WTC11 (cell line): ENCODE data around the gene ZNF26. TPM values are rescaled to one million over a fixed set of nuclear protein-coding genes. Genes with fewer than 3 reads are reported as not detected.

Experiments
- ATAC-seq: fragments of 200-7000 bp; cut with Tn5 transposase; 2 replicates; pipeline ENCODE4 v1.10.0; 2021; ENCODE audit warnings: mild to moderate bottlenecking, moderate library complexity
- CTCF ChIA-PET: fragments of 300-600 bp; sonication (Branson Sonifier 250); formaldehyde crosslinking; loops from one replicate; lab custom pipeline; 2021; ENCODE audit warnings: antibody characterized with exemption; lab: Charles Lee
- POLR2A ChIA-PET: fragments of 350-600 bp; sonication (Branson Sonifier 250); formaldehyde crosslinking; loops from one replicate; lab custom pipeline; 2021; ENCODE audit warnings: antibody characterized with exemption; lab: Charles Lee
- DNase-seq: peaks from one replicate; pipeline ENCODE4 v3.0.0; 2021; ENCODE audit warnings: low spot score
- H3K27ac Mint-ChIP-seq: 2 replicates; pipeline ENCODE4 v1.8.0; 2021; ENCODE audit warnings: mixed read lengths
- H3K27me3 Mint-ChIP-seq: 2 replicates; pipeline ENCODE4 v1.8.0; 2021; ENCODE audit warnings: low read depth, mild to moderate bottlenecking, moderate library complexity, mixed read lengths
- H3K36me3 Mint-ChIP-seq: 2 replicates; pipeline ENCODE4 v1.8.0; 2021; ENCODE audit warnings: mixed read lengths
- H3K4me1 Mint-ChIP-seq: 2 replicates; pipeline ENCODE4 v1.8.0; 2022; ENCODE audit warnings: mixed read lengths
- H3K4me3 Mint-ChIP-seq: 2 replicates; pipeline ENCODE4 v1.8.0; 2021; ENCODE audit warnings: mild to moderate bottlenecking, moderate library complexity, mixed read lengths
- H3K9me3 Mint-ChIP-seq: 2 replicates; pipeline ENCODE4 v1.8.0; 2021; ENCODE audit warnings: mixed read lengths
- CREM ChIP-seq: sonication (generic); formaldehyde crosslinking; IDR thresholded peaks from 2 replicates; pipeline ENCODE4 v1.8.1; 2022; ENCODE audit warnings: mild to moderate bottlenecking, missing genetic modification reagents, moderate library complexity
- GABPB1 ChIP-seq: sonication (generic); formaldehyde crosslinking; IDR thresholded peaks from 2 replicates; pipeline ENCODE4 v1.8.1; 2023; ENCODE audit warnings: mild to moderate bottlenecking, missing genetic modification reagents
- GRHL2 ChIP-seq: fragments of 250-450 bp; sonication (Bioruptor Pico); IDR thresholded peaks from 2 replicates; pipeline ENCODE4 v1.8.0; 2022; ENCODE audit warnings: mild to moderate bottlenecking, moderate library complexity; ENCODE audit not compliant: insufficient replicate concordance, severe bottlenecking
- KAT7 ChIP-seq: sonication (generic); formaldehyde crosslinking; IDR thresholded peaks from 2 replicates; pipeline ENCODE4 v1.8.1; 2023; ENCODE audit warnings: missing genetic modification reagents, mild to moderate bottlenecking, borderline replicate concordance
- PRRX2 ChIP-seq: fragments of 250-450 bp; sonication (Bioruptor Pico); IDR thresholded peaks from 2 replicates; pipeline ENCODE4 v1.8.0; 2021; ENCODE audit warnings: mild to moderate bottlenecking
- TCF7 ChIP-seq: sonication (generic); formaldehyde crosslinking; IDR thresholded peaks from 2 replicates; pipeline ENCODE4 v1.8.0; 2022; ENCODE audit warnings: mild to moderate bottlenecking, low read depth, missing genetic modification reagents, moderate library complexity
- TEAD1 ChIP-seq: sonication (generic); formaldehyde crosslinking; IDR thresholded peaks from 2 replicates; pipeline ENCODE4 v1.8.0; 2022; ENCODE audit warnings: mild to moderate bottlenecking, missing genetic modification reagents
- ZBTB21 ChIP-seq: sonication (generic); formaldehyde crosslinking; IDR thresholded peaks from 2 replicates; pipeline ENCODE4 v1.8.1; 2023; ENCODE audit warnings: mild to moderate bottlenecking, missing genetic modification reagents, borderline replicate concordance
- ZNF263 ChIP-seq: sonication (generic); formaldehyde crosslinking; IDR thresholded peaks from 2 replicates; pipeline ENCODE4 v1.8.1; 2022; ENCODE audit warnings: low read depth, mild to moderate bottlenecking, moderate library complexity, missing genetic modification reagents
- total RNA-seq: library from RNA; stranded (reverse); gene quantifications from 3 replicates; pipeline ENCODE4 v1.2.3, GENCODE V29; 2021
- TF ChIP-seq, protein P1 (sequence below): fragments of 250-450 bp; sonication (Bioruptor Pico); conservative IDR thresholded peaks from 2 replicates; pipeline ENCODE4 v1.9.0; 2021; ENCODE audit warnings: mild to moderate bottlenecking
- TF ChIP-seq, protein P2 (sequence below): sonication (generic); formaldehyde crosslinking; conservative IDR thresholded peaks from 2 replicates; pipeline ENCODE4 v1.8.1; 2023; ENCODE audit warnings: mild to moderate bottlenecking, low read depth, missing genetic modification reagents, moderate library complexity
- TF ChIP-seq, protein P3 (sequence below): sonication (generic); formaldehyde crosslinking; IDR thresholded peaks from 2 replicates; pipeline ENCODE4 v1.8.0; 2022; ENCODE audit warnings: missing genetic modification reagents
- TF ChIP-seq, protein P4 (sequence below): sonication (generic); formaldehyde crosslinking; IDR thresholded peaks from 2 replicates; pipeline ENCODE4 v1.8.1; 2023; ENCODE audit warnings: mild to moderate bottlenecking, missing genetic modification reagents, borderline replicate concordance
- TF ChIP-seq, protein P5 (sequence below): sonication (generic); formaldehyde crosslinking; IDR thresholded peaks from 2 replicates; pipeline ENCODE4 v1.8.0; 2022; ENCODE audit warnings: mild to moderate bottlenecking, missing genetic modification reagents
- TF ChIP-seq, protein P6 (sequence below): fragments of 250-450 bp; sonication (Bioruptor Pico); IDR thresholded peaks from 2 replicates; pipeline ENCODE4 v1.9.0; 2021; ENCODE audit warnings: mild to moderate bottlenecking
- TF ChIP-seq, protein P7 (sequence below): sonication (generic); formaldehyde crosslinking; IDR thresholded peaks from 2 replicates; pipeline ENCODE4 v1.8.1; 2022; ENCODE audit warnings: low read depth, missing genetic modification reagents, borderline replicate concordance

The ZNF26 gene
- total RNA-seq, 1 experiment from 2014 or later: 11.9 TPM

DNA sequence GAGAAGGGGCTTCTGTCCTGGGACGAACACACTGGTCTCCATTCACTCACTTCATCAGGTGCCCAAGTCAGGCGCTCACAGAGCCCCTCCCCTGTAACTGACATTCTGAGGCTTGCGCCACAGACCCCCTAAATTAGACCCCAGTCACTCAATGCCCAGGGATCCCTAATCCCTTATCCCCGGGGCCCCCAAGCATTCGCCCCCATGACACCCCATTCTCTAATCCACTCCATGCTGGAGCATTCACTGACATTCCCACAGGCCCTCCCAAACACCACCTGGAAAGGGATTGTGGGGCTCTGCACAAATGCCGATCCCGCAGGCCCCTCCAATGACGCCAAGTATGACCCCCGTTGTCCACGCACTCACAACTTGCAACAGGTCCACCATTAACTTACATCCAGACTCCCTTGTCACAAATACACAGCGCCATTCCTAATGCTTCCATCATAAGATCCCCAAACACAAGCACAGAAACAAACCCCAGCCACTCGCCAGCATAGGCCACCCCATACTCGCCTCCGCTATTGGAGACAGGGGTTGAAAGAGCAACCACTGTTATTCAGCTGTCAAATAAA, 31.6 kb upstream of the ZNF26 start (continued):
- TF ChIP-seq PRRX2 (CRISPR knock-in tag) (no peak), GRHL2 (CRISPR knock-in tag) (no peak), KAT7 (CRISPR knock-in tag) (no peak), ZNF263 (CRISPR knock-in tag) (no peak)
- TF ChIP-seq, protein P1, sequence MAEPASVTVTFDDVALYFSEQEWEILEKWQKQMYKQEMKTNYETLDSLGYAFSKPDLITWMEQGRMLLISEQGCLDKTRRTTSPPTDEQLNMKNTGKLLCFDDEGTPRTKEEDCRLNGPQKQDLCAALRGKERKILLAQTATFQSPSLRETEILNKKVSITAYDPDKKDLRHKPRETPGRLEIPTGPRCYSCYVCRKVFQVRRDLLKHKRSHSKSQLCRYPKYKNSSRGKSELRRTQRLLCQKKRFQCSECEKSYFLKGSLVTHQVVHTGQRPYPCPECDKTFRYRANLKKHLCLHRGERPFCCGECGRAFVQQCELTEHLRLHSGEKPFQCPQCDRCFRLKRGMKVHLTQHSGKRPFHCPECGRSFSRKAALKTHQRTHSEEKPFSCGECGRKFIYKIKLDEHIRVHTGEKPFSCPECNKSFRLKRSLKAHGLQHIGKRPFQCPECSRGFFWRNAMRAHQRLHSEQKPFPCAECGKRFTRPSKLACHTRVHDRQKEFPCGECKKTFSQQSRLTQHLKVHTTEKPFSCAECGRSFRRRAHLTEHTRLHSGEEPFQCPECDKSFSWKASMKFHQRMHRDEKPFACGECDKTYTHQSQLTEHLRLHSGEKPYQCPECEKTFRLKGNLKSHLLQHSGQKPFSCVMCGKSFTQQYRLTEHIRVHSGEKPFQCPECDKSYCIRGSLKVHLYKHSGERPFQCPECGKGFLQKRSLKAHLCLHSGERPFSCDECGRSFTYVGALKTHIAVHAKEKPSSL: no peak
- TF ChIP-seq, protein P2, sequence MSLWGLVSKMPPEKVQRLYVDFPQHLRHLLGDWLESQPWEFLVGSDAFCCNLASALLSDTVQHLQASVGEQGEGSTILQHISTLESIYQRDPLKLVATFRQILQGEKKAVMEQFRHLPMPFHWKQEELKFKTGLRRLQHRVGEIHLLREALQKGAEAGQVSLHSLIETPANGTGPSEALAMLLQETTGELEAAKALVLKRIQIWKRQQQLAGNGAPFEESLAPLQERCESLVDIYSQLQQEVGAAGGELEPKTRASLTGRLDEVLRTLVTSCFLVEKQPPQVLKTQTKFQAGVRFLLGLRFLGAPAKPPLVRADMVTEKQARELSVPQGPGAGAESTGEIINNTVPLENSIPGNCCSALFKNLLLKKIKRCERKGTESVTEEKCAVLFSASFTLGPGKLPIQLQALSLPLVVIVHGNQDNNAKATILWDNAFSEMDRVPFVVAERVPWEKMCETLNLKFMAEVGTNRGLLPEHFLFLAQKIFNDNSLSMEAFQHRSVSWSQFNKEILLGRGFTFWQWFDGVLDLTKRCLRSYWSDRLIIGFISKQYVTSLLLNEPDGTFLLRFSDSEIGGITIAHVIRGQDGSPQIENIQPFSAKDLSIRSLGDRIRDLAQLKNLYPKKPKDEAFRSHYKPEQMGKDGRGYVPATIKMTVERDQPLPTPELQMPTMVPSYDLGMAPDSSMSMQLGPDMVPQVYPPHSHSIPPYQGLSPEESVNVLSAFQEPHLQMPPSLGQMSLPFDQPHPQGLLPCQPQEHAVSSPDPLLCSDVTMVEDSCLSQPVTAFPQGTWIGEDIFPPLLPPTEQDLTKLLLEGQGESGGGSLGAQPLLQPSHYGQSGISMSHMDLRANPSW (CRISPR knock-in tag): no peak

DNA sequence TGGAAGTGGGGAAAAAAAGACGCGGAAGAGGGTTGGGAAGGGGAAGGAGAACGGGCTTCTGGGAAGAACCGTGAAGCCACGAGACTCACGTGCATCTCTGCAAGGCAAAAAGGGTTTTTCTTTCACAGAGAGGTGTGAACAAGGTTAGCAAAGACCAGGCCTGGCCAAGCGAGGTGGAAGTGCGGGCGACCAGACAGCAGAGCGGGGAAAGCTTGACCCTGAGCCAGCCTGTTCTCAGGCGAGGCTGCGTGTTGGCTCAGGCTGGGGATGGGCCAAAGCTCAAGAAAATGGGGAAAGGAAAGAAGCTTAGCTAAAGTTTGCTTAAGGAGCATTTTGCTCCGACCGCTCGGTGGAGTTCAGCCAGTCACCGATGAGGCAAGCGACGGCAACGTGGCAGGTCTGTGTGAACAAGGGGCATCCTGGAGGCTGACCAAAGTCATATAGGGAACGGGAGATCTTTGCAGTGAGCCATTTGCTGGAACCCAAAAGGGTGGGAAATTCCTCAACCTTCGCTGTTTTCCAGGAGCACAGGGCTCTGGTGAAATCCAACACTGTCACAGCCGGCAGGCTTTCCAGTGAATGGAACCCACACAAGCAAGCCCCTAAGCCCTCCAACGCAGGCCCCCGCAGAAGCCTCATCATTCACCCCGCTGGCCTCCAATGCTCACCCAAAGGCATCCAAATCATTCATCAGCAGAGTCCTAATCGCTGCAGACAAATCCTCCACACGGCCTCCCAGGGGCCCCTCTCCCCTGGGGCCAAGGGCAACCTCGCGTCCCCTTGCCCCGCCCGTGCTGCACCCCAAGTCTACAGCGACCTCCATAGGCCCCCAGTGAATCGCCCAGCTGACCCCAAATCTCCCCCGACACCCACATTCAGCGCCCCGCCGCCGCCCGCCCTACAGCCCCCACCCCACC, 30.8 kb upstream of the ZNF26 start:
- ChIA-PET CTCF (interaction anchor here (0.6 to 1.3 kb wide), 4 partner anchors 9 to 125 kb away, joined by 3 to 5 read pairs (median 3); no protein-coding TSS in a partner anchor), POLR2A (no interaction called here)
- peaks cover 14% of the 10 kb centered on the region for H3K4me1 Mint-ChIP-seq
- H3K4me3 Mint-ChIP-seq: peak overlapping the region; percentile 88
- H3K36me3 Mint-ChIP-seq: peaks cover 35% of the 10 kb centered on the region
- H3K27me3 Mint-ChIP-seq: no peaks in the 10 kb centered on the region; the same call in none of the 2 replicates
- peak; percentile 38 for ATAC-seq
- H3K9me3 Mint-ChIP-seq: peaks cover 32% of the 10 kb centered on the region
- no peak for DNase-seq
- H3K27ac Mint-ChIP-seq: peak overlapping the region; percentile 76
- no peak for TF ChIP-seq TEAD1
- TF ChIP-seq CREM (CRISPR knock-in tag): no peak
- TF ChIP-seq TCF7: no peak
- TF ChIP-seq, protein P3, sequence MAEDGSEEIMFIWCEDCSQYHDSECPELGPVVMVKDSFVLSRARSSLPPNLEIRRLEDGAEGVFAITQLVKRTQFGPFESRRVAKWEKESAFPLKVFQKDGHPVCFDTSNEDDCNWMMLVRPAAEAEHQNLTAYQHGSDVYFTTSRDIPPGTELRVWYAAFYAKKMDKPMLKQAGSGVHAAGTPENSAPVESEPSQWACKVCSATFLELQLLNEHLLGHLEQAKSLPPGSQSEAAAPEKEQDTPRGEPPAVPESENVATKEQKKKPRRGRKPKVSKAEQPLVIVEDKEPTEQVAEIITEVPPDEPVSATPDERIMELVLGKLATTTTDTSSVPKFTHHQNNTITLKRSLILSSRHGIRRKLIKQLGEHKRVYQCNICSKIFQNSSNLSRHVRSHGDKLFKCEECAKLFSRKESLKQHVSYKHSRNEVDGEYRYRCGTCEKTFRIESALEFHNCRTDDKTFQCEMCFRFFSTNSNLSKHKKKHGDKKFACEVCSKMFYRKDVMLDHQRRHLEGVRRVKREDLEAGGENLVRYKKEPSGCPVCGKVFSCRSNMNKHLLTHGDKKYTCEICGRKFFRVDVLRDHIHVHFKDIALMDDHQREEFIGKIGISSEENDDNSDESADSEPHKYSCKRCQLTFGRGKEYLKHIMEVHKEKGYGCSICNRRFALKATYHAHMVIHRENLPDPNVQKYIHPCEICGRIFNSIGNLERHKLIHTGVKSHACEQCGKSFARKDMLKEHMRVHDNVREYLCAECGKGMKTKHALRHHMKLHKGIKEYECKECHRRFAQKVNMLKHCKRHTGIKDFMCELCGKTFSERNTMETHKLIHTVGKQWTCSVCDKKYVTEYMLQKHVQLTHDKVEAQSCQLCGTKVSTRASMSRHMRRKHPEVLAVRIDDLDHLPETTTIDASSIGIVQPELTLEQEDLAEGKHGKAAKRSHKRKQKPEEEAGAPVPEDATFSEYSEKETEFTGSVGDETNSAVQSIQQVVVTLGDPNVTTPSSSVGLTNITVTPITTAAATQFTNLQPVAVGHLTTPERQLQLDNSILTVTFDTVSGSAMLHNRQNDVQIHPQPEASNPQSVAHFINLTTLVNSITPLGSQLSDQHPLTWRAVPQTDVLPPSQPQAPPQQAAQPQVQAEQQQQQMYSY (CRISPR knock-in tag): no peak
- TF ChIP-seq, protein P4, sequence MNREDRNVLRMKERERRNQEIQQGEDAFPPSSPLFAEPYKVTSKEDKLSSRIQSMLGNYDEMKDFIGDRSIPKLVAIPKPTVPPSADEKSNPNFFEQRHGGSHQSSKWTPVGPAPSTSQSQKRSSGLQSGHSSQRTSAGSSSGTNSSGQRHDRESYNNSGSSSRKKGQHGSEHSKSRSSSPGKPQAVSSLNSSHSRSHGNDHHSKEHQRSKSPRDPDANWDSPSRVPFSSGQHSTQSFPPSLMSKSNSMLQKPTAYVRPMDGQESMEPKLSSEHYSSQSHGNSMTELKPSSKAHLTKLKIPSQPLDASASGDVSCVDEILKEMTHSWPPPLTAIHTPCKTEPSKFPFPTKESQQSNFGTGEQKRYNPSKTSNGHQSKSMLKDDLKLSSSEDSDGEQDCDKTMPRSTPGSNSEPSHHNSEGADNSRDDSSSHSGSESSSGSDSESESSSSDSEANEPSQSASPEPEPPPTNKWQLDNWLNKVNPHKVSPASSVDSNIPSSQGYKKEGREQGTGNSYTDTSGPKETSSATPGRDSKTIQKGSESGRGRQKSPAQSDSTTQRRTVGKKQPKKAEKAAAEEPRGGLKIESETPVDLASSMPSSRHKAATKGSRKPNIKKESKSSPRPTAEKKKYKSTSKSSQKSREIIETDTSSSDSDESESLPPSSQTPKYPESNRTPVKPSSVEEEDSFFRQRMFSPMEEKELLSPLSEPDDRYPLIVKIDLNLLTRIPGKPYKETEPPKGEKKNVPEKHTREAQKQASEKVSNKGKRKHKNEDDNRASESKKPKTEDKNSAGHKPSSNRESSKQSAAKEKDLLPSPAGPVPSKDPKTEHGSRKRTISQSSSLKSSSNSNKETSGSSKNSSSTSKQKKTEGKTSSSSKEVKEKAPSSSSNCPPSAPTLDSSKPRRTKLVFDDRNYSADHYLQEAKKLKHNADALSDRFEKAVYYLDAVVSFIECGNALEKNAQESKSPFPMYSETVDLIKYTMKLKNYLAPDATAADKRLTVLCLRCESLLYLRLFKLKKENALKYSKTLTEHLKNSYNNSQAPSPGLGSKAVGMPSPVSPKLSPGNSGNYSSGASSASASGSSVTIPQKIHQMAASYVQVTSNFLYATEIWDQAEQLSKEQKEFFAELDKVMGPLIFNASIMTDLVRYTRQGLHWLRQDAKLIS: no peak
- TF ChIP-seq, protein P5, sequence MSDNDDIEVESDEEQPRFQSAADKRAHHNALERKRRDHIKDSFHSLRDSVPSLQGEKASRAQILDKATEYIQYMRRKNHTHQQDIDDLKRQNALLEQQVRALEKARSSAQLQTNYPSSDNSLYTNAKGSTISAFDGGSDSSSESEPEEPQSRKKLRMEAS: 0 out of 2 replicates have a peak, but pooled peaks have one; percentile 27
- TF ChIP-seq, protein P6, sequence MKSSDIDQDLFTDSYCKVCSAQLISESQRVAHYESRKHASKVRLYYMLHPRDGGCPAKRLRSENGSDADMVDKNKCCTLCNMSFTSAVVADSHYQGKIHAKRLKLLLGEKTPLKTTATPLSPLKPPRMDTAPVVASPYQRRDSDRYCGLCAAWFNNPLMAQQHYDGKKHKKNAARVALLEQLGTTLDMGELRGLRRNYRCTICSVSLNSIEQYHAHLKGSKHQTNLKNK: no peak
- TF ChIP-seq GABPB1 (CRISPR knock-in tag): peak; percentile 64; the same call in 1 of the 2 replicates
- TF ChIP-seq, protein P7, sequence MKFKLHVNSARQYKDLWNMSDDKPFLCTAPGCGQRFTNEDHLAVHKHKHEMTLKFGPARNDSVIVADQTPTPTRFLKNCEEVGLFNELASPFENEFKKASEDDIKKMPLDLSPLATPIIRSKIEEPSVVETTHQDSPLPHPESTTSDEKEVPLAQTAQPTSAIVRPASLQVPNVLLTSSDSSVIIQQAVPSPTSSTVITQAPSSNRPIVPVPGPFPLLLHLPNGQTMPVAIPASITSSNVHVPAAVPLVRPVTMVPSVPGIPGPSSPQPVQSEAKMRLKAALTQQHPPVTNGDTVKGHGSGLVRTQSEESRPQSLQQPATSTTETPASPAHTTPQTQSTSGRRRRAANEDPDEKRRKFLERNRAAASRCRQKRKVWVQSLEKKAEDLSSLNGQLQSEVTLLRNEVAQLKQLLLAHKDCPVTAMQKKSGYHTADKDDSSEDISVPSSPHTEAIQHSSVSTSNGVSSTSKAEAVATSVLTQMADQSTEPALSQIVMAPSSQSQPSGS (CRISPR knock-in tag): no peak
- TF ChIP-seq ZBTB21 (CRISPR knock-in tag): no peak
